B cell (primary cell): Measurements from ENCODE around the gene CHST15. TPM values are rescaled to one million over a fixed set of nuclear protein-coding genes. Genes with fewer than 3 reads are reported as not detected.

ENCODE experiments used
- ATAC-seq: fragments of 200-7000 bp; cut with Tn5 transposase; one replicate; pipeline ENCODE4 v1.10.0; 2021; ENCODE audit warnings: low read depth, mild to moderate bottlenecking, moderate number of reproducible peaks, moderate library complexity
- CTCF ChIA-PET: fragments of 350-600 bp; sonication (Branson Sonifier 250); formaldehyde crosslinking; loops from one replicate; lab custom pipeline; 2021; ENCODE audit warnings: antibody characterized with exemption, inconsistent platforms; lab: Charles Lee
- POLR2A ChIA-PET: fragments of 350-600 bp; sonication (Branson Sonifier 250); formaldehyde crosslinking; loops from one replicate; lab custom pipeline; 2021; ENCODE audit warnings: antibody characterized with exemption; lab: Charles Lee
- DNase-seq: peaks from one replicate; pipeline ENCODE4 v3.0.0; 2013
- H2AFZ ChIP-seq: 2 replicates; pipeline ENCODE4 v1.6.1; 2012; ENCODE audit warnings: mild to moderate bottlenecking, low read depth, low read length; ENCODE audit not compliant: insufficient read depth, poor library complexity, severe bottlenecking
- H3K27ac ChIP-seq, 2 donors: 1 replicate in 1 of 2; 2 replicates in 1 of 2; pipeline ENCODE4 v1.5.1; 2012 to 2013; ENCODE audit warnings: low read length in 2 of 2, mild to moderate bottlenecking in 2 of 2, moderate library complexity in 1 of 2
- H3K27me3 ChIP-seq, 4 experiments: fragments of 200-600 bp in 1 of 4; sonication (generic) in 1 of 4; replicated peaks in 1 of 4; 1 replicate in 2 of 4; 2 replicates in 2 of 4; pipeline versions ENCODE4 v1.6.1 to v1.7.0; 2013 to 2016; ENCODE audit warnings: low read length in 3 of 4, mild to moderate bottlenecking in 2 of 4, mixed read lengths in 1 of 4, moderate library complexity in 1 of 4; ENCODE audit not compliant: insufficient read depth in 4 of 4, control insufficient read depth in 3 of 4; ENCODE audit errors: control extremely low read depth in 1 of 4
- H3K36me3 ChIP-seq, 2 experiments: replicated peaks in 1 of 2; 1 replicate in 1 of 2; 2 replicates in 1 of 2; pipeline versions ENCODE4 v1.6.1 to v1.7.1; 2013; ENCODE audit warnings: low read length in 1 of 2; ENCODE audit not compliant: insufficient read depth in 2 of 2, control insufficient read depth in 1 of 2; ENCODE audit errors: control extremely low read depth in 1 of 2, extremely low read depth in 1 of 2
- H3K4me1 ChIP-seq, 2 donors: fragments of 200-600 bp in 1 of 2; sonication (generic) in 1 of 2; 1 replicate in 1 of 2; 2 replicates in 1 of 2; pipeline versions ENCODE4 v1.5.1 to v1.6.1; 2013 to 2017; ENCODE audit warnings: low read length in 2 of 2; ENCODE audit not compliant: control insufficient read depth in 2 of 2, insufficient read depth in 2 of 2
- H3K4me2 ChIP-seq: replicated peaks from 2 replicates; pipeline ENCODE3; 2012; ENCODE audit warnings: mild to moderate bottlenecking, low read depth, low read length; ENCODE audit not compliant: poor library complexity, severe bottlenecking
- H3K4me3 ChIP-seq, 5 experiments: fragments of 200-600 bp in 1 of 5; sonication (generic) in 1 of 5; 1 replicate in 3 of 5; 2 replicates in 2 of 5; pipeline versions ENCODE4 v1.5.1 to v1.7.0; 2011 to 2016; ENCODE audit warnings: low read length in 4 of 5, mild to moderate bottlenecking in 4 of 5, low read depth in 2 of 5, control low read depth in 1 of 5, moderate library complexity in 1 of 5; ENCODE audit not compliant: insufficient read depth in 1 of 5; ENCODE audit errors: control extremely low read depth in 1 of 5, extremely low read depth in 1 of 5
- H3K79me2 ChIP-seq: fragments of 200-600 bp; sonication (generic); one replicate; pipeline ENCODE4 v1.6.0; 2016; ENCODE audit warnings: low read length; ENCODE audit not compliant: control insufficient read depth, insufficient read depth
- H3K9ac ChIP-seq: fragments of 200-600 bp; sonication (generic); 2 replicates; pipeline ENCODE4 v1.6.1; 2017; ENCODE audit warnings: mild to moderate bottlenecking, low read length, moderate library complexity
- H3K9me3 ChIP-seq, 3 donors: one replicate each; pipeline versions ENCODE4 v1.6.1 to v1.7.1; 2013; ENCODE audit warnings: low read length in 2 of 3; ENCODE audit not compliant: control insufficient read depth in 2 of 3, insufficient read depth in 1 of 3; ENCODE audit errors: control extremely low read depth in 1 of 3
- H4K20me1 ChIP-seq: 2 replicates; pipeline ENCODE4 v1.6.0; 2012; ENCODE audit warnings: mild to moderate bottlenecking, low read length; ENCODE audit not compliant: insufficient read depth, control insufficient read depth, poor library complexity, severe bottlenecking
- H3K27ac Mint-ChIP-seq: one replicate; pipeline ENCODE4 v1.8.0; 2021; ENCODE audit warnings: mixed read lengths
- H3K27me3 Mint-ChIP-seq: one replicate; pipeline ENCODE4 v1.8.0; 2021; ENCODE audit warnings: mixed read lengths
- H3K4me1 Mint-ChIP-seq: one replicate; pipeline ENCODE4 v1.8.0; 2021; ENCODE audit warnings: mixed read lengths
- H3K4me3 Mint-ChIP-seq: one replicate; pipeline ENCODE4 v1.8.0; 2021; ENCODE audit warnings: mixed read lengths
- H3K9me3 Mint-ChIP-seq: one replicate; pipeline ENCODE4 v1.8.0; 2022; ENCODE audit warnings: mixed read lengths; ENCODE audit not compliant: insufficient read depth
- EZH2 ChIP-seq: IDR thresholded peaks from 2 replicates; pipeline ENCODE4 v1.6.1; 2012; ENCODE audit warnings: borderline replicate concordance, low read depth, mild to moderate bottlenecking, moderate library complexity, low read length; ENCODE audit not compliant: insufficient read depth, poor library complexity, severe bottlenecking
- WGBS: methylation state at CpG from one replicate; pipeline ENCODE4 v1.1.5; 2013; ENCODE audit warnings: missing lambda C conversion rate; ENCODE audit not compliant: insufficient coverage; 5-methylcytosine and 5-hydroxymethylcytosine counted together
- intact Hi-C: fragments of 100-400 bp; cut with micrococcal nuclease; formaldehyde crosslinking; loops from one replicate; pipeline ENCODE4 v1.10.0; 2022
- polyA plus RNA-seq: library from polyadenylated mRNA; depleted of rRNA; stranded (reverse); fragments of >200 nt; gene quantifications from 2 replicates; pipeline ENCODE4 v1.2.3, GENCODE V29; 2012
- total RNA-seq, 2 donors: library from RNA; stranded (reverse); fragments of 120-200 nt in 1 of 2; gene quantifications; 1 replicate in 1 of 2; 2 replicates in 1 of 2; pipeline versions ENCODE4 v1.2.3 to v1.2.4, GENCODE V29; 2013 to 2022
- TF ChIP-seq, protein P1 (sequence below): fragments of 200-600 bp; IDR thresholded peaks from one replicate; pipeline ENCODE4 v1.8.0; 2022; ENCODE audit warnings: antibody characterized with exemption, mild to moderate bottlenecking

CHST15 gene
- total and polyA plus RNA-seq, 2 donors (not counting 1 experiment from before 2014, with no cell fraction given): 17.9 to 75.4 TPM

DNA sequence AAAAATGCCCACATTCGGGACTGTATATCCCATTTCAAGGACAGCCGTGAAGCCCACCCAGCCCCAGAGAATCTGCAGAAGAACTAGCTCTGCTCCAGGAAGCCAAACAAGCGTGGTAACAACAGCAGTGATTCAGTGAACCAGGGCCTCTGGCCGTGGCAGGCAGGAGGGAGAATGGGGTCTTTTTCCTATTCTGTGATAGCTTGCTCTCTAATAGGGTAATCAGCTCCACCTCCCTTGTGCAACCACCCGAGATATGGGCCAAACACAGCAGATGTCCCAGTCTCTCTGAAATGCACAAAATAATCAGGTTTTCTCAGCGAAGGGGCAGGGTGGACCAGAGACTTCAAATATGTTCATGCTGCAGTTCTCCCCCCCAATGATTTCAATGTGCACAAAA lies 35.8 kb downstream of the CHST15 start:
- H3K4me1 ChIP-seq: no peaks in the 10 kb centered on the region
- no peak for TF ChIP-seq EZH2
- TF ChIP-seq, protein P1, sequence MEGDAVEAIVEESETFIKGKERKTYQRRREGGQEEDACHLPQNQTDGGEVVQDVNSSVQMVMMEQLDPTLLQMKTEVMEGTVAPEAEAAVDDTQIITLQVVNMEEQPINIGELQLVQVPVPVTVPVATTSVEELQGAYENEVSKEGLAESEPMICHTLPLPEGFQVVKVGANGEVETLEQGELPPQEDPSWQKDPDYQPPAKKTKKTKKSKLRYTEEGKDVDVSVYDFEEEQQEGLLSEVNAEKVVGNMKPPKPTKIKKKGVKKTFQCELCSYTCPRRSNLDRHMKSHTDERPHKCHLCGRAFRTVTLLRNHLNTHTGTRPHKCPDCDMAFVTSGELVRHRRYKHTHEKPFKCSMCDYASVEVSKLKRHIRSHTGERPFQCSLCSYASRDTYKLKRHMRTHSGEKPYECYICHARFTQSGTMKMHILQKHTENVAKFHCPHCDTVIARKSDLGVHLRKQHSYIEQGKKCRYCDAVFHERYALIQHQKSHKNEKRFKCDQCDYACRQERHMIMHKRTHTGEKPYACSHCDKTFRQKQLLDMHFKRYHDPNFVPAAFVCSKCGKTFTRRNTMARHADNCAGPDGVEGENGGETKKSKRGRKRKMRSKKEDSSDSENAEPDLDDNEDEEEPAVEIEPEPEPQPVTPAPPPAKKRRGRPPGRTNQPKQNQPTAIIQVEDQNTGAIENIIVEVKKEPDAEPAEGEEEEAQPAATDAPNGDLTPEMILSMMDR: no peak
- no peaks in the 10 kb centered on the region for H3K27me3 ChIP-seq
- ChIA-PET POLR2A (no interaction called here), CTCF (no interaction called here)
- Mint-ChIP-seq H3K27me3 (no peaks in the 10 kb centered on the region), H3K27ac (no peak overlapping the region), H3K4me1 (peaks cover 17% of the 10 kb centered on the region), H3K4me3 (no peak overlapping the region), H3K9me3 (no peaks in the 10 kb centered on the region)
- H3K4me2 ChIP-seq: no peak overlapping the region
- H3K36me3 ChIP-seq: peaks cover 0 to 10% of the 10 kb centered on the region in 2 experiments
- intact Hi-C loops: no loop called here
- peaks cover 22% of the 10 kb centered on the region for H4K20me1 ChIP-seq
- ATAC-seq (no peak), DNase-seq (no peak)
- peaks cover 97% of the 10 kb centered on the region for H3K79me2 ChIP-seq
- H3K9me3 ChIP-seq: no peaks in the 10 kb centered on the region
- H2AFZ ChIP-seq: no peak overlapping the region
- no peak overlapping the region for H3K27ac ChIP-seq
- no peak overlapping the region for H3K9ac ChIP-seq
- no peak overlapping the region for H3K4me3 ChIP-seq
- WGBS: 95% methylated on average over 6 of the region's 6 CpGs

DNA sequence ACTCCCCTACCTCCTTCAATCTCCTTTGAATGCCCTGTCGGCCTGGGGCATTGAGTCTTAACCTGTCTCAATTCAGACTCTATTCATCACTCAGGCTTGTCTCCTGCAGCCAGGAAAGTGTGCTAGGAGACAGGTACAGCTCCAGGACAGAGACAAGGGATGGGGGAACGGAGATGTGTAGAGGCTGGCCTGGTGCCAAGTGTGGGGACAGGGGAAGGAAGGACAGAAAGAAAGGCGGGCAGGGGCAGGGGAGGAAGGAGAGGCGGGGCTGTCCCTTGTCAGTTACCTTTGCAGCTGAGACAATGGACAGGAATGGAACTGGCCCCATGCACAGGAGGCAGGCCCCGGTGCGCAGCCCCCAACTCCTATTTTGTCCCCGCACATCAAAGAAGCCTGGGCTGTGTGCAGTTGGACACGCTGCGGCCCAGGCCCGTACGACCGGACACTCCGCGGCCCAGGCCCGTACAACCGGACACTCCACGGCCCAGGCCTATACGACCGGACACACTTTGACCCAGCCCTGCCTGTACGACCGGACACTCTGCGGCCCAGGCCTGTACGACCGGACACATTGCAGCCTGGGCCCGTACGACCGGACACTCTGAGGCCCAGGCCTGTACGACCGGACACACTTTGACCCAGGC lies 36.9 kb downstream of the CHST15 start:
- CTCF ChIA-PET: no interaction called here

More for the DNA sequence above, 36.9 kb downstream of the CHST15 start:
- Histone ChIP-seq H3K4me3 (no peak overlapping the region), H3K4me1 (no peaks in the 10 kb centered on the region), H3K79me2 (peaks cover 95% of the 10 kb centered on the region), H2AFZ (no peak overlapping the region), H3K27me3 (no peaks in the 10 kb centered on the region), H3K36me3 (no peaks in the 10 kb centered on the region), H3K9ac (no peak overlapping the region), H3K9me3 (no peaks in the 10 kb centered on the region), H3K4me2 (no peak overlapping the region), H3K27ac (no peak overlapping the region), H4K20me1 (peaks cover 22% of the 10 kb centered on the region)
- ATAC-seq: no peak
- no peak for DNase-seq
- Mint-ChIP-seq H3K4me1 (peaks cover 14% of the 10 kb centered on the region), H3K27me3 (no peaks in the 10 kb centered on the region), H3K27ac (no peak overlapping the region), H3K9me3 (no peaks in the 10 kb centered on the region), H3K4me3 (no peak overlapping the region)
- POLR2A ChIA-PET: no interaction called here
- intact Hi-C loops: no loop called here
- TF ChIP-seq EZH2: no peak
- TF ChIP-seq, protein P1: no peak
- 98% methylated on average over 28 of the region's 29 CpGs for WGBS
